ENCODE measurements around the gene DNAJA2.

- TF ChIP-seq, protein P1, sequence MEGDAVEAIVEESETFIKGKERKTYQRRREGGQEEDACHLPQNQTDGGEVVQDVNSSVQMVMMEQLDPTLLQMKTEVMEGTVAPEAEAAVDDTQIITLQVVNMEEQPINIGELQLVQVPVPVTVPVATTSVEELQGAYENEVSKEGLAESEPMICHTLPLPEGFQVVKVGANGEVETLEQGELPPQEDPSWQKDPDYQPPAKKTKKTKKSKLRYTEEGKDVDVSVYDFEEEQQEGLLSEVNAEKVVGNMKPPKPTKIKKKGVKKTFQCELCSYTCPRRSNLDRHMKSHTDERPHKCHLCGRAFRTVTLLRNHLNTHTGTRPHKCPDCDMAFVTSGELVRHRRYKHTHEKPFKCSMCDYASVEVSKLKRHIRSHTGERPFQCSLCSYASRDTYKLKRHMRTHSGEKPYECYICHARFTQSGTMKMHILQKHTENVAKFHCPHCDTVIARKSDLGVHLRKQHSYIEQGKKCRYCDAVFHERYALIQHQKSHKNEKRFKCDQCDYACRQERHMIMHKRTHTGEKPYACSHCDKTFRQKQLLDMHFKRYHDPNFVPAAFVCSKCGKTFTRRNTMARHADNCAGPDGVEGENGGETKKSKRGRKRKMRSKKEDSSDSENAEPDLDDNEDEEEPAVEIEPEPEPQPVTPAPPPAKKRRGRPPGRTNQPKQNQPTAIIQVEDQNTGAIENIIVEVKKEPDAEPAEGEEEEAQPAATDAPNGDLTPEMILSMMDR (IDR thresholded peaks at IDR 0.05; ENCODE audit: low read length): no peak
- TF ChIP-seq EZH2 (IDR thresholded peaks at IDR 0.05; ENCODE audit: borderline replicate concordance, low read length): no peak
Measured at GRCh38 chr16:46914556-46915201, 58.8 kb downstream of the DNAJA2 start.

Measured in OCI-LY1 (cell line).